GM18870 (cell line): ENCODE results near the gene BRD3OS.

Experiments used
- ATAC-seq: cut with Tn5 transposase; IDR thresholded peaks from one replicate; pipeline ENCODE4 v1.9.1; 2021; ENCODE audit warnings: moderate library complexity; ENCODE audit not compliant: unreplicated experiment

The BRD3OS gene

DNA sequence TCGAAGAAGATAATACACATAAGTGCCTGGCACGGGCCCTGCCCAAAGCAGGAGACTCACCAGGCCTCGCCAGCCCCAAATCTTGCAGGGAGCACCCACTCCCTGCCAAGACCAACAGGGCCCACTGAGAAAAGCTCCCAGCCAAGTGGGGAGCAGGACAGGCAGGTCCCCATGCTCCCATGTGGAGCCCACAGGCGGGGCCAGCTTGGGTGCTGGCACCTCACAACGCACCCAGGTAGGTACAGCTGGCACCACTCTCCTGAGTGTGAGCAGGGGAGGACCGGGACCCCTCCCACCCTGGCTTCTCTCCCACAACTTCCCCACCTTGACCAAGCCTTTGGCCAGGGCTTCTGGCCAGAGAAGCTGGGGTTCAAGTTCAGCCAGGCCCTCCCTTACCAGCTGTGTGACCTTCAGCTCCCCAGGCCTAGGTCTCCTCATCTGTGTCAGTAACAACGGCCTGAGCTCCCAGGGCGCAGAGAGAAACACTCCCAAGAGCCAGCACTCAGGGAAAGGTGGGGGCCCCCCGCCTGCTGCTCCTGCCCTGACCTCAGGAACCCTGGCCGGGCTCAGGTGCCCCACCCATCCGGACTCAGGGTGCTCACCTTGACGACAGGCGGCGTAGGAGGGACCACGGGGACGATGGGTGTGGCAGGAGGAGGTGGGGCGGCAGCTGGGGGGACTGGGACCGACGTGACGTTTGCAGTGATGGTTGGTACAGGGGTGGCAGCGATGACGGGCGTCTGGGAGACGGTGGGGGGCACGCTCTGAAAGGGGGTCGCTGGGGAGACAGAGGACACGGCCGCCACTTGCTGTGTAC is 24.7 kb downstream of the BRD3OS start:
- ATAC-seq: no peak

DNA sequence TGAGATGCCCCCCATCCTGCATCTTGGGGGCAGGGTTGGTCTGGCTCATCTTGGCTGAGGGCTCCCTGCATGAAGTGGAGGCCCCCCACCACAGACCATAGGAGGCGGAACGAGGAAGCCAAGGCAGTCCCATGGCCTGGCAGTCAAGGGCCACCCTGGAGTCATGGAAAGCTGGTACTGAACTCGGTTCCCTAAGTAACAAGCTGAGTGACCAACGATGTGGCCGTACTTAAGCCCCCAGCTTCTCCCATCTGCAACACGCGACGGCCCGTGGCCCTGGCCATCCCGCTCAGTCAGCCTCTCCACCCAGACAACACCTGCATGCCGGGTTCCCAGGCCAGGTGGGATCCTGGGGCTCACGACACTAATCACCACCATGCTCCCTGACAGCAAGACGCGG is 25.4 kb downstream of the BRD3OS start:
- no peak for ATAC-seq

- ATAC-seq: no peak
Measured at GRCh38 chr9:134051319-134051718, 26.0 kb downstream of the BRD3OS start.

DNA sequence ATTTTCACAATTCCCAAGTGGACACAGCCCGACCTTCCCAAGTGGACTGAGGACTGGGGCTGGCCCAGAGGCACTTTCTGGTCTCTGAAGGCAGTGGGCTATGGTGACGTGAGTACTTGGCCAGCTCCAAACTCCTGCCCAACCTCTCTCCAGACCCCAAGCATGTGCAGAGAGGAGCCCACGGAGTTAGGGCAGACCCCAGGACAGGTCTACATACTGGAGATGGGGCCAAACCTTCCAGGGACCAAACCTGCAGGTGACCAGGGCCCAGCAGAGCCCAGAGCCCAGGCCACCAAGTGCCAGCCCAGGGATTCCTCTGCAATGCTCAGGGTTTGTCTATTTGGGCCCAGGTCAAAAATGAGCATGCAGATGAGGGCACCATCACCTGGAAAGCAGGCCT is 27.2 kb downstream of the BRD3OS start:
- no peak for ATAC-seq

- ATAC-seq: no peak
Measured at GRCh38 chr9:134052941-134053340, 27.7 kb downstream of the BRD3OS start.

GRCh38 chr9:134053401-134053871 is 28.2 kb downstream of the BRD3OS start:
- ATAC-seq: no peak

DNA sequence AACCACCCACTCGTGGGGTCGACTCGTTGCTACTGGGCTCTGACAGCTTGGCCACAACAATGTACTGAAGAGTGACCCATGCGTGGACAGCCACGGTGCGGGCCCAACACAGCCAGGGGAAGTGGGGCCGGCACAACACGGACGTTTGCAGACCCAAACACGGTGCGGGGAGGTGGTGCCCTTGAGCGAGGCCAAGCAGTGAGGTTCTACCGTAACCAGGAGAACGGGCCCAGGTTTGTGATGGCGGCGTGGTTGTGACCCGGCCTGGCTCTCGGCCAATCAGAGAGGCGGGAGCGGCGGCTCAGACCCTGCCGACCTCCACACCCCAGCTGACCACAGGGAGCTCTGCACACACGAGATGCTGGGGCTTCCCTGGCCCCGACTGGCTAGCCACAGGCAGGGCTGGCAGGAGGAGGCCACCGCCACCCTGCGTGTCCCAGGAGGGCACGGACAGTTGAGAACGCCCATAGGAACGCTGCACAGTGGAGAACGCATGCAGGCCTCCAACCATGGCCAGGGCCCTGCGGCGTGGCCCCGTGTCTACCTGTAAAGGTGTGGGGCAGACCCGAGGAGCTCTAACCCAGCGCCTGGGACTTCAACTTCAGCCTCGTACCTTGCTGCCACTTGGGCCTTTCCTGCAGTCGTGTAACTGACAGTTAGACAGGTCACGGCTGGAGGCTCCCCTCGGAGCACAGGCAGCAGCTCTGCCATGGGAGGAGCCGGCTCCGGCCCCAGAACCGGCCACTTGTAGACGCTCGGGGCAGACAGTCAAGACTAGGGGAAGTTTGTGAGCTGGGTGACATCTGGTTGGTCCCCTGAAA is 28.9 kb downstream of the BRD3OS start:
- ATAC-seq: no peak

DNA sequence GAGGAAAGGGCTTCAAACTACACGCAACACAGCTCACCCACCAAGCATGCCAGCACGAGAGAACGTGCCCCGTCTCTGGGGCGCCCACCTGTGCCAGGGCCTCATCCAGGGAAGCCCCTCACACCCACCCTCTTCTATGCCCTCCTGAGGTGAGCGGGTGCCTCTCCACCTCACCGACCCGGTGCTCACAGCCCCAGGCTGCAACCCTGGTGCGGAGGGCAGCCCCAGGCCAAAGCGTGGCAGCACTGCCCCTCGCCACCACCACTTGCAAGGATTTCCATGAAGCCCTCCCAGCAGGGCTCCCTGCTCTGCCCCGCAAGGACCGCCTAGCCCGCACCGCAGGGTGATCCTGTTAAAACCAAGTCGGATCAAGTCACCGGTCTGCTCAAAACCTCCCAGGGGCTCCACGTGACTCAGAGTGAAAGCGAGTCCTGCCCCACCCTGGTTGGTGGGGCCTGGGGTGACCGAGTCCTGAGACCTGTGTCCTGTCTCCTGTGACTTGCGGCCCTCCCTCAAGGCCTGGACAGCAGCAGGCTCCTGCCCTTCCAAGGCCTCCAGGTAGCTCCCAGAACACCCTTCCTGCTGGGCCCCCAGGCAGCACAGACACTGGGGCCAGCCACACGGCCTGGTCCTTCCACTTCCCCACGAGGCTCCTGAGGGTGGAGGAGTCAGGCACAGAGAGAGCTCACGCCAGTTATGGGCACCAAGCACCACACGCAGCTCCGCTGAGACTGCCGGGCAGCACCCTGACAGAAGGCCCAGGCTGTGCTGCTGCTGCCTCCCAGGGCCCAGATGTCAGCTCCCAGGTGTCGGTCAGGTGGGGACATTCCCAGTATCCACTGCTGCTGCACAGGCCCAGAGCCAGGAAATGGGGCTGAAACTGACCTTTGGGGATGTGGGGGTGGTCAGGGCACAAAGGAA is 29.9 kb downstream of the BRD3OS start:
- no peak for ATAC-seq

DNA sequence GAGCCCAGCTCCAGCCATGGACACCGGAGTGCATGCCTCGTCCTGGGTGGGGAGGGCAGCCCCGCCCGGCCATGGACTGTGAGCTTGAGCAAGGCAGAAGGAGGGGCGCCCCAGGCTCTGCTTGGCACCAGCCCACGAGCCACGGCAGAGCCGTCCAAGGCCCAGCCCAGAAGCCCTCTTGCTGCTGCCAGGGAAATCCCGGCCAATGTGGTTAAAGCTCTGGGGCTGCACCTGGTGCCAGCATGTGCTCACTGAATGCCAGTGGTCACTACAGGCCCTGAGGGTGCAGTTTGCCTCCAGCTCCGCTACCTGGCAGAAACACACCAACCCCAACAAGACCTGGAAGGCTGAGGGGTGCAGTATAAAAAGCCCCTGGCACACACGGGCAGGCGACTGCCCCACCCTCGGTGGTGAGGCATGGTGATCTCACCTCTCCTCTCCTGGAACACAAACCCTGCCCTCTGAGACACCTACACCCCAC is 30.7 kb downstream of the BRD3OS start:
- ATAC-seq: no peak

DNA sequence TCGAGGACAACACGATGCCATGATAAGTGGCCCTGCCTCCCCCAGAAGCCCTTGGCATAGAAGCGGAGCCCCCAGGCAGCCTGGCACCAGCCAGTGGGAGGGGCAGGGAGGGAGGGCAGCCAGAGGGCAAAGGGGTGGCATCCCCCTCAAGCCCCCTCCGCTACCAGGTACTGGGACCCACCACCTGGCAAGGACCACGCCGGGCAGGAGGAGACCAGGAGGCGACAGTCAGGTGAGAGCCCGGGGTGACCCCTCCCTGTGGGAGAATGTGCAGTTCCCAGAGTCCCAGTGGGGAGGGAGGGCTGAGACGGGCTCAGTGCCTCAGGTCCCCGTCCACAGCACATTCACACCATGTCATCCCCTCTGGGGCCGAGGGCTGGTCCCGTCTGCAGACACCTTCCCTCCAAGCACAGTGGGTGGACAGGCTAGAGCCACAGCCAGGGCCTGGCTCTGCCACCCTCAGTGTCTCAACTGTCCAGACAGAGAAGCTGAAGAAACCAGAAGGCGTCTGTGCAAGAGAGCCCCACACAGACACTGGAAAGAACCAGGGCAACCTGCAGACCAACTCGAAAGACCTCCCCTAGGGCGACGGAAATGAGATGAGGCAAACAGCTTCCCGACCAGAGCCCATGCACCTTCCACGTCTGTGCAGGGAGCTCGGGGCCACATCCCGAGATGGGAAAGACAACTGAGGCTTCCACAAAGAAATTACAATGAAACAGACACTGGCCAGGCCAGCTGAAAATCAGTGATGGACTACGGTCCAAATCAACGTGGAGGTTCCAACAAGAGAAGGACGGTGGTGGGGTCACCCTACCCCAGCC is 31.4 kb downstream of the BRD3OS start:
- ATAC-seq: no peak

DNA sequence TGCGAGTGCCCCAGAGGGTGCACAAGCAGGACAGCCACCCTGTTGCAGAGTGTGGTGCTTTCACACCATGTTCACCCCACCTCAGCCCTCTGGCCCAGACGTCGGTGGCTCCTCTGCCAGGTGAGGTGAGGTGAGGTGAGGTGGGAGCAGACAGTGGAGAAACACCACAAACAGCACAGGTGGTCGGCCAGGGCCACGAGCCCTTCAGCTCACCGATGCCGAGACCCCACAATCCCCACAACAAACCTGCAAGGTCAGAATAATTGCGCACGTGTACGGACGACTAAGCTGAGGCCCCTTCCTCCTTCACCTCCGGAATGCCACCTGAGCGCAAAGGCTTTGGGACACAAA is 32.0 kb downstream of the BRD3OS start:
- ATAC-seq: no peak

GRCh38 chr9:134057751-134058701 is 32.7 kb downstream of the BRD3OS start:
- ATAC-seq: no peak

GRCh38 chr9:134058716-134059115 is 33.4 kb downstream of the BRD3OS start:
- no peak for ATAC-seq

- ATAC-seq: no peak
Measured at GRCh38 chr9:134059188-134059641, 33.9 kb downstream of the BRD3OS start.

GRCh38 chr9:134059661-134060395 is 34.5 kb downstream of the BRD3OS start:
- peak; percentile 70 for ATAC-seq

GRCh38 chr9:134060546-134060945 is 35.3 kb downstream of the BRD3OS start:
- ATAC-seq: no peak

DNA sequence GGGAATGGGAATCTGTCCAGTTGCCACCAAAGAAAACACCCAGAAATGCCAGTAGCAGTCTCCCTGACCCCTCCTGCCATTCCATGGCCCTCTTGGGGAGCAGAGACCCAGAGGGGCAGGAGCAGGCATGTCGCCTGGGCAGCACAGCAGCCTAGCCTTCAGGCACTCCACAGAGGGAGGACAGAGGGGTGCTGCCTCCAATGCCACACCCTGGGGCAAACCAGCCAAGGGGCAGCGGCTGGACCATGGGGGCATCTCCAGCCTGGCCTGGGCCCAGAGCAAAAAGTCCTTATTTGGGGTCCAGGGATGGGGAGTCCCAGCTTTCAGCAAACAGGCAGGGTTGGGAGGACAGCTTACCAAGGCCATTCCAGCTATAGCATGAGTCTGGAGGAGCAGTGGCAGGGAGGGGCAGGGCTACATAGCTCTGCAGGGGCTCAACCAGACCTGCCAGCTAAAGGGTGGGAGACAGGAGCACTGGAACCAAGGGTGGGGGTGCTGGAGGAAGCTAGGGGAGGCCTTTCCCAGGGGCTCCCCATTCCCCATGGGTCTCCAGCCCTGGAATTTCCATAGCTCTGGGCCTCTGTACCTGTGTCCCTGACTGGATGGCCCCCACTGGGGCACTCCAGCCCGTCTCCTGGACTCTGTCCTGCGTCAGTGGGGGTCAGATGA is 35.9 kb downstream of the BRD3OS start:
- ATAC-seq: no peak
